RWPE1 (cell line): ENCODE measurements around the gene SLC39A10.

Source experiments
- CTCF ChIA-PET: fragments of 350-600 bp; sonication (Branson Sonifier 250); formaldehyde crosslinking; extraction: SDS; loops from one replicate; lab custom pipeline; 2021; lab: Yijun Ruan, JAX
- POLR2A ChIA-PET: fragments of 400-600 bp; formaldehyde crosslinking; extraction: SDS; loops from one replicate; lab custom pipeline; 2020; ENCODE audit warnings: antibody characterized with exemption; ENCODE audit not compliant: low non-redundant PET; lab: Yijun Ruan, JAX
- DNase-seq: peaks from one replicate; pipeline ENCODE4 v3.0.0; 2012; ENCODE audit warnings: low spot score
- H3K27ac ChIP-seq: fragments of 450-650 bp; 2 replicates; pipeline ENCODE4 v1.5.1; 2017
- TF ChIP-seq, protein P1 (sequence below): fragments of 450-650 bp; conservative IDR thresholded peaks from 2 replicates; pipeline ENCODE4 v1.5.1; 2017; ENCODE audit warnings: low read depth, mild to moderate bottlenecking

The SLC39A10 gene

DNA sequence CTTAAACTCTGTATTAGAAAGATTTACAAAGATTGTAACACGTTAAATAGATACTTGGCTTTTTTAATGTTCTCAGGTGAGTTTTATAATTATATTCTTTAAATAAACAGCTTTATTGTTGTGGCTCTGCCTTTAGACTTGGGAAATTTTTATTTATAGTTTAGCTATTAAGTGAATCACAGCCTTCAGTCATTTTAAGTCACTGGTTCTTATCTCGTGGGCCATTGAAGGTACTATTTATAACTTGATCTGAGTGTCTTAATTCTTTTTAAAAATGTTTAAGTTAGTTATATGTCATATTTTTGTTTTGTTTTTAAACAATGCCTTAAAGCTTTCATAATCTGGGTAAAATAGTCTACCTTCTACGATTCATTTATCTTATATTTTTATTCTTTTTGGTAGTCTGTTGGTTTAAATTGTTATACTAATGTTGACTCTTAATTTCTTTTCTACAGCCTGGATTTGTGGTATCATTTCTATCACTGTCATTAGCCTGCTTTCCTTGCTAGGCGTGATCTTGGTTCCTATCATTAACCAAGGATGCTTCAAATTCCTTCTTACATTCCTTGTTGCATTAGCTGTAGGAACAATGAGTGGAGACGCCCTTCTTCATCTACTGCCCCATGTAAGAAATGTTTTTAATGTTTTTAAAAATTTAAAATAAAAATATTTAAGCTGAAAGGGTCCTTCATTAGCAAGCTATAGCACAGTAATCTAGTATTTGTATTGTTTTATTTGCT lies 49.3 kb downstream of the SLC39A10 start:
- H3K27ac ChIP-seq: no peak overlapping the region
- CTCF ChIA-PET: interaction anchor here (0.7 kb wide), 1 partner anchor 232 kb away, joined by 5 read pairs; no protein-coding TSS in a partner anchor
- no peak for DNase-seq
- TF ChIP-seq, protein P1, sequence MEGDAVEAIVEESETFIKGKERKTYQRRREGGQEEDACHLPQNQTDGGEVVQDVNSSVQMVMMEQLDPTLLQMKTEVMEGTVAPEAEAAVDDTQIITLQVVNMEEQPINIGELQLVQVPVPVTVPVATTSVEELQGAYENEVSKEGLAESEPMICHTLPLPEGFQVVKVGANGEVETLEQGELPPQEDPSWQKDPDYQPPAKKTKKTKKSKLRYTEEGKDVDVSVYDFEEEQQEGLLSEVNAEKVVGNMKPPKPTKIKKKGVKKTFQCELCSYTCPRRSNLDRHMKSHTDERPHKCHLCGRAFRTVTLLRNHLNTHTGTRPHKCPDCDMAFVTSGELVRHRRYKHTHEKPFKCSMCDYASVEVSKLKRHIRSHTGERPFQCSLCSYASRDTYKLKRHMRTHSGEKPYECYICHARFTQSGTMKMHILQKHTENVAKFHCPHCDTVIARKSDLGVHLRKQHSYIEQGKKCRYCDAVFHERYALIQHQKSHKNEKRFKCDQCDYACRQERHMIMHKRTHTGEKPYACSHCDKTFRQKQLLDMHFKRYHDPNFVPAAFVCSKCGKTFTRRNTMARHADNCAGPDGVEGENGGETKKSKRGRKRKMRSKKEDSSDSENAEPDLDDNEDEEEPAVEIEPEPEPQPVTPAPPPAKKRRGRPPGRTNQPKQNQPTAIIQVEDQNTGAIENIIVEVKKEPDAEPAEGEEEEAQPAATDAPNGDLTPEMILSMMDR: no peak
- POLR2A ChIA-PET: no interaction called here

DNA sequence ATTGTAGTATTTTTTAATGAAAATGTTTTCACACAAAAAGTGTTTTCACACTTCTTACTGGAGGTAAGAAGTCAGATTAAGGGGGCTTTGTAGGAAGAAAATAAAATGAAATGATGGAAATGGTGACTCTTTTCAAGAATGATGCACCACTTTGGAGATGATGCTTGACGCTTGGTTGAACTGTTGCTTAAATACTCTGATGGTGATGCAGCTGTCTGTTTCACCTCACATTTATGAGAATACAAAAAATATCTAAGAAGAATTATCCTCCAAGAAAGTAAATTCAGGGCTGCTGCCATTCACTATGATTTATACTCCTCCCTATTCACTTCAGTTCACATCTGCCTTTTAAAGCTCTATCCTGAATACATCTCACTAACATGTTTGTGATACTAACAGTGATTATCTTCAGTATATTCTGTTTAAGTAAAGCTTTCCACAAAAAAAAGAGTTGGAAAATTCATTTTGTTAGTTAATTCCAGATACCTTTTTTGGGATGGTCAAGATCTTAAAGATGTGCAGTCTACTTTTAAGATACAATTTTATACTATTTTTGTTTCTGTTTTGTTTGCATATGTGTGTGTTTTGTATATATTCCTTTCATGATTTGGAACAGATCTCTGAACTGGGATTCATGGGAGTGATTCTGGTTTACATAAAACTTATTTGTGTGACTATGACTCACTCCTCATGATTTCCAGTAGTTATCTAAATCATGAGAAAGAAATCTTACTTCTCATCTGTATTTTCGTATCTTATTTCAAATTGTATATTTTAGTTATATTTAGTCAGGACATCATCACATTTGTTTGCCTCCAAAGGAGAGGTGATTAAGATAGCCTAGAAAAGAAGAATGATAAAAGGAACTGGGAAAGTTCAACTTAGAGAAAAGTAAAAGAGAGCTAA lies 53.1 kb downstream of the SLC39A10 start:
- TF ChIP-seq, protein P1: no peak
- POLR2A ChIA-PET: no interaction called here
- no peak overlapping the region for H3K27ac ChIP-seq
- no peak for DNase-seq
- CTCF ChIA-PET: no interaction called here

DNA sequence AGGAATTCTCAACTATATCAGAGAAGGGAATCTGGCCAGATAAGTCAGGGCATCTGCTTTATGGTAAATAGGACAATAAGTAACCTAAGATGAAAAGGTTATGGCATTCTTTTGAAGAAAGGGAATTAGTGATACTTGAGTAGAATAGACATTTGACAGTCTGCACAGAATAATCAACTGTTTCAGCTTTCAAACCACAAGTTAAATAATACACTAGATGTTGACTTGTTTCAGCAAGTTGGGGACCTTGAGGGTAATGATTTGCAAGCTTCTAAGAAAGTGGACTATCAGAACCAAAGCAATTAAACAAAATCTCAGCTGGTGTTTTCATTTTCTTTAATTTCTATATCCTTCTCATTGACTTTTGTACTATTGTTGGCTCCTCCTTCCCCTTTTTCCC lies 54.5 kb downstream of the SLC39A10 start:
- TF ChIP-seq, protein P1: no peak
- CTCF ChIA-PET: no interaction called here
- H3K27ac ChIP-seq: no peak overlapping the region
- POLR2A ChIA-PET: no interaction called here
- DNase-seq: no peak

DNA sequence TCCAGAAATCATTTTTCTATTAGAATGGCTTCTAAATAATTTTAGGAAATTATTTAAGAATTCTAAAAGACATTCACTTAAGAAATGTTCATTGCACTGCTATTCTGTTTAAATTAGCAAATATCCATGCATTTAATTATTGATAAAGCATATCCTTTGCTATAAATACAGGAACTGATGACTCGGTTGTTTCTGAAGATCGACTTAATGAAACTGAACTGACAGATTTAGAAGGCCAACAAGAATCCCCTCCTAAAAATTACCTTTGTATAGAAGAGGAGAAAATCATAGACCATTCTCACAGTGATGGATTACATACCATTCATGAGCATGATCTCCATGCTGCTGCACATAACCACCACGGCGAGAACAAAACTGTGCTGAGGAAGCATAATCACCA lies 59.4 kb downstream of the SLC39A10 start:
- H3K27ac ChIP-seq: no peak overlapping the region
- TF ChIP-seq, protein P1: no peak
- no peak for DNase-seq
- ChIA-PET CTCF (interaction anchor here (0.6 to 0.7 kb wide), 2 partner anchors 167 to 229 kb away, joined by 3 read pairs; no protein-coding TSS in a partner anchor), POLR2A (no interaction called here)

DNA sequence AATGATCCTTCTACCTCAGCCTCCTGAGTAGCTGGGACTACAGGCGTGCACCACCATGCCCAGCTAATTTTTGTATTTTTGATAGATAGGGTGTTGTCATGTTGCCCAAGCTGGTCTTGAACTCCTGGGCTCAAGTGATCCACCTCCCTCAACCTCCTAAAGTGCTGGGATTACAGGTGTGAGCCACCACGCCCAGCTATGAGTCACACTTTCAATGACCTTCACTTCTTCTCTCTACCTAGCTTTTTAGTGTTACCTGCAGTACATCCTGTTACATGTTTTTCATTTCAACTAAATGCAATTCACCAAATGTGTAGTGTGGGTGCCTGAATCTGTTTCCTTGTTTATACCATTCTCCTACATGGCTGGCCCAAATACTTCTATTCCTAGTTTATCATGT lies 64.0 kb downstream of the SLC39A10 start:
- POLR2A ChIA-PET: interaction anchor here (0.6 kb wide), 1 partner anchor 17 kb away, joined by 3 read pairs; no protein-coding TSS in a partner anchor
- no peak overlapping the region for H3K27ac ChIP-seq
- no peak for DNase-seq
- TF ChIP-seq, protein P1: no peak
- CTCF ChIA-PET: no interaction called here

DNA sequence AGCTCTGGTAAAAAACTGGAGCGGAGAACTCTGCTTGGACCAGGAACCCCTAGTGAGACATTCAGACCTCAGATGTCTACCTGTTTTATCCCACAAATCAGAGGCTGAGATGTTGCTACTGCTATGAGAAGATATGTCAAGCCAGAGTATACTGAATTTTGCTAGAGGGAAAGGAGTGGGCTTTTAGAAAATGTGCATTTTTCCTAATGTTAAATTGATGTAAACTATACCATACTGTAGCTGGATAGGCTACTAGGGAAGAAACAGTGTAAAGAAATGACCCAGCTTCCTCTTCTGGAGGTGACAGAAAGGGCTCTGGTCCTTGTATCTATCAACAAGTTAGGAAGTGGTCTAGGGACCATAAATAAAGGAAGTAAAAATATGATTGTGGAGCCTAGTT lies 65.0 kb downstream of the SLC39A10 start:
- TF ChIP-seq, protein P1: no peak
- DNase-seq: no peak
- POLR2A ChIA-PET: no interaction called here
- no peak overlapping the region for H3K27ac ChIP-seq
- CTCF ChIA-PET: no interaction called here
